ENCODE results near the gene SETD2.
"Not testable (repeated sequence)": the region's sequence is repeated elsewhere in the genome, so short reads cannot be mapped to it uniquely, and the experiment has no call there.

The SETD2 gene

GRCh38 chr3:47066259-47066658, 97.7 kb downstream of the SETD2 start:
- H3K4me3 ChIP-seq (ENCODE audit: control insufficient read depth in 1 of 7, extremely low read depth in 1 of 7, insufficient read depth in 4 of 7, low read depth in 2 of 7, low read length in 6 of 7); DNase-seq; H3K4me1 ChIP-seq (ENCODE audit: control extremely low read depth in 1 of 4, control insufficient read depth in 4 of 4, insufficient read depth in 4 of 4, low read length in 3 of 4); H3K27ac ChIP-seq (ENCODE audit: insufficient read depth in 1 of 2, low read depth in 1 of 2, low read length in 2 of 2, poor library complexity in 1 of 2, severe bottlenecking in 2 of 2); POLR2A ChIA-PET; H3K9me3 ChIP-seq (ENCODE audit: control extremely low read depth in 1 of 5, control insufficient read depth in 4 of 5, insufficient read depth in 2 of 5, low read depth in 1 of 5, low read length in 4 of 5); H3K27me3 ChIP-seq (replicated peaks in 2 of 5; ENCODE audit: control insufficient read depth in 4 of 5, insufficient read depth in 5 of 5, low read length in 4 of 5): not testable (repeated sequence)
- WGBS (ENCODE audit: insufficient coverage) = 86% methylated on average over 1 of the region's 3 CpGs
- CTCF ChIA-PET = interaction anchor here (1.3 kb wide), 1 partner anchor 8 kb away, joined by 3 read pairs; no protein-coding TSS in a partner anchor
- peaks cover 10 to 60% (median 24%) of the 10 kb centered on the region in 4 experiments for H3K36me3 ChIP-seq (ENCODE audit: control insufficient read depth in 4 of 4, insufficient read depth in 4 of 4, low read length in 3 of 4)

- no peaks in the 10 kb centered on the region for H3K27me3 ChIP-seq (replicated peaks in 2 of 5; ENCODE audit: control insufficient read depth in 4 of 5, insufficient read depth in 5 of 5, low read length in 4 of 5)
- H3K4me3 ChIP-seq (ENCODE audit: control insufficient read depth in 1 of 7, extremely low read depth in 1 of 7, insufficient read depth in 4 of 7, low read depth in 2 of 7, low read length in 6 of 7) = no peak overlapping the region
- no peak for DNase-seq
- ChIA-PET CTCF (interaction anchor here (1.3 kb wide), 1 partner anchor 9 kb away, joined by 3 read pairs; no protein-coding TSS in a partner anchor), POLR2A (no interaction called here)
- no peaks in the 10 kb centered on the region for H3K9me3 ChIP-seq (ENCODE audit: control extremely low read depth in 1 of 5, control insufficient read depth in 4 of 5, insufficient read depth in 2 of 5, low read depth in 1 of 5, low read length in 4 of 5)
- H3K4me1 ChIP-seq (ENCODE audit: control extremely low read depth in 1 of 4, control insufficient read depth in 4 of 4, insufficient read depth in 4 of 4, low read length in 3 of 4) = no peaks in the 10 kb centered on the region
- peaks cover 11 to 59% (median 22%) of the 10 kb centered on the region in 4 experiments for H3K36me3 ChIP-seq (ENCODE audit: control insufficient read depth in 4 of 4, insufficient read depth in 4 of 4, low read length in 3 of 4)
- no peak overlapping the region for H3K27ac ChIP-seq (ENCODE audit: insufficient read depth in 1 of 2, low read depth in 1 of 2, low read length in 2 of 2, poor library complexity in 1 of 2, severe bottlenecking in 2 of 2)
Measured at GRCh38 chr3:47065681-47066080, 98.2 kb downstream of the SETD2 start.

GRCh38 chr3:47065058-47065457, 98.9 kb downstream of the SETD2 start:
- POLR2A ChIA-PET = no interaction called here
- DNase-seq = no peak
- Histone ChIP-seq H3K9me3 (ENCODE audit: control extremely low read depth in 1 of 5, control insufficient read depth in 4 of 5, insufficient read depth in 2 of 5, low read depth in 1 of 5, low read length in 4 of 5) (no peaks in the 10 kb centered on the region), H3K27me3 (replicated peaks in 2 of 5; ENCODE audit: control insufficient read depth in 4 of 5, insufficient read depth in 5 of 5, low read length in 4 of 5) (no peaks in the 10 kb centered on the region), H3K4me3 (ENCODE audit: control insufficient read depth in 1 of 7, extremely low read depth in 1 of 7, insufficient read depth in 4 of 7, low read depth in 2 of 7, low read length in 6 of 7) (no peak overlapping the region), H3K36me3 (ENCODE audit: control insufficient read depth in 4 of 4, insufficient read depth in 4 of 4, low read length in 3 of 4) (peaks cover 11 to 60% (median 24%) of the 10 kb centered on the region in 4 experiments), H3K4me1 (ENCODE audit: control extremely low read depth in 1 of 4, control insufficient read depth in 4 of 4, insufficient read depth in 4 of 4, low read length in 3 of 4) (no peaks in the 10 kb centered on the region), H3K27ac (ENCODE audit: insufficient read depth in 1 of 2, low read depth in 1 of 2, low read length in 2 of 2, poor library complexity in 1 of 2, severe bottlenecking in 2 of 2) (no peak overlapping the region)
- WGBS (ENCODE audit: insufficient coverage) = no CpG with 5 or more reads among the region's 1 CpG
- CTCF ChIA-PET = no interaction called here

- Histone ChIP-seq H3K4me1 (ENCODE audit: control extremely low read depth in 1 of 4, control insufficient read depth in 4 of 4, insufficient read depth in 4 of 4, low read length in 3 of 4) (no peaks in the 10 kb centered on the region), H3K27me3 (replicated peaks in 2 of 5; ENCODE audit: control insufficient read depth in 4 of 5, insufficient read depth in 5 of 5, low read length in 4 of 5) (no peaks in the 10 kb centered on the region), H3K27ac (ENCODE audit: insufficient read depth in 1 of 2, low read depth in 1 of 2, low read length in 2 of 2, poor library complexity in 1 of 2, severe bottlenecking in 2 of 2) (no peak overlapping the region), H3K36me3 (ENCODE audit: control insufficient read depth in 4 of 4, insufficient read depth in 4 of 4, low read length in 3 of 4) (peaks cover 5 to 40% (median 21%) of the 10 kb centered on the region in 4 experiments), H3K4me3 (ENCODE audit: control insufficient read depth in 1 of 7, extremely low read depth in 1 of 7, insufficient read depth in 4 of 7, low read depth in 2 of 7, low read length in 6 of 7) (no peak overlapping the region), H3K9me3 (ENCODE audit: control extremely low read depth in 1 of 5, control insufficient read depth in 4 of 5, insufficient read depth in 2 of 5, low read depth in 1 of 5, low read length in 4 of 5) (no peaks in the 10 kb centered on the region)
- ChIA-PET CTCF (no interaction called here), POLR2A (interaction anchor here (0.6 kb wide), 1 partner anchor 117 kb away, joined by 3 read pairs; no protein-coding TSS in a partner anchor)
- peak in 1 of 3 donors; percentile 8 for DNase-seq
- 100% methylated on average over 2 of the region's 6 CpGs for WGBS (ENCODE audit: insufficient coverage)
Measured at GRCh38 chr3:47057212-47057671, 106.7 kb downstream of the SETD2 start.

GRCh38 chr3:47056705-47057104, 107.2 kb downstream of the SETD2 start:
- 100% methylated on average over 3 of the region's 3 CpGs for WGBS (ENCODE audit: insufficient coverage)
- Histone ChIP-seq H3K27me3 (replicated peaks in 2 of 5; ENCODE audit: control insufficient read depth in 4 of 5, insufficient read depth in 5 of 5, low read length in 4 of 5) (no peaks in the 10 kb centered on the region), H3K27ac (ENCODE audit: insufficient read depth in 1 of 2, low read depth in 1 of 2, low read length in 2 of 2, poor library complexity in 1 of 2, severe bottlenecking in 2 of 2) (no peak overlapping the region), H3K9me3 (ENCODE audit: control extremely low read depth in 1 of 5, control insufficient read depth in 4 of 5, insufficient read depth in 2 of 5, low read depth in 1 of 5, low read length in 4 of 5) (no peaks in the 10 kb centered on the region), H3K36me3 (ENCODE audit: control insufficient read depth in 4 of 4, insufficient read depth in 4 of 4, low read length in 3 of 4) (peaks cover 5 to 38% (median 20%) of the 10 kb centered on the region in 4 experiments), H3K4me1 (ENCODE audit: control extremely low read depth in 1 of 4, control insufficient read depth in 4 of 4, insufficient read depth in 4 of 4, low read length in 3 of 4) (no peaks in the 10 kb centered on the region), H3K4me3 (ENCODE audit: control insufficient read depth in 1 of 7, extremely low read depth in 1 of 7, insufficient read depth in 4 of 7, low read depth in 2 of 7, low read length in 6 of 7) (no peak overlapping the region)
- CTCF ChIA-PET = interaction anchor here (1.8 kb wide), 1 partner anchor 10 kb away, joined by 4 read pairs; no protein-coding TSS in a partner anchor
- no peak for DNase-seq
- POLR2A ChIA-PET = no interaction called here

GRCh38 chr3:47054412-47054811, 109.5 kb downstream of the SETD2 start:
- Histone ChIP-seq H3K4me1 (ENCODE audit: control extremely low read depth in 1 of 4, control insufficient read depth in 4 of 4, insufficient read depth in 4 of 4, low read length in 3 of 4) (no peaks in the 10 kb centered on the region), H3K4me3 (ENCODE audit: control insufficient read depth in 1 of 7, extremely low read depth in 1 of 7, insufficient read depth in 4 of 7, low read depth in 2 of 7, low read length in 6 of 7) (no peak overlapping the region), H3K9me3 (ENCODE audit: control extremely low read depth in 1 of 5, control insufficient read depth in 4 of 5, insufficient read depth in 2 of 5, low read depth in 1 of 5, low read length in 4 of 5) (no peaks in the 10 kb centered on the region), H3K27ac (ENCODE audit: insufficient read depth in 1 of 2, low read depth in 1 of 2, low read length in 2 of 2, poor library complexity in 1 of 2, severe bottlenecking in 2 of 2) (no peak overlapping the region), H3K36me3 (ENCODE audit: control insufficient read depth in 4 of 4, insufficient read depth in 4 of 4, low read length in 3 of 4) (peaks cover 5 to 31% (median 15%) of the 10 kb centered on the region in 4 experiments), H3K27me3 (replicated peaks in 2 of 5; ENCODE audit: control insufficient read depth in 4 of 5, insufficient read depth in 5 of 5, low read length in 4 of 5) (no peaks in the 10 kb centered on the region)
- POLR2A ChIA-PET = no interaction called here
- CTCF ChIA-PET = interaction anchor here (1.2 to 1.5 kb wide), 2 partner anchors 13 to 25 kb away, joined by 3 read pairs; no protein-coding TSS in a partner anchor
- DNase-seq = peak in 1 of 3 donors; percentile 10

GRCh38 chr3:47047673-47048072, 116.2 kb downstream of the SETD2 start:
- H3K36me3 ChIP-seq (ENCODE audit: control insufficient read depth in 4 of 4, insufficient read depth in 4 of 4, low read length in 3 of 4) = peaks cover 0 to 25% (median 15%) of the 10 kb centered on the region in 4 experiments
- H3K27ac ChIP-seq (ENCODE audit: insufficient read depth in 1 of 2, low read depth in 1 of 2, low read length in 2 of 2, poor library complexity in 1 of 2, severe bottlenecking in 2 of 2) = peak overlapping the region in 1 of 2 experiments; percentile 6
- POLR2A ChIA-PET = no interaction called here
- H3K27me3 ChIP-seq (replicated peaks in 2 of 5; ENCODE audit: control insufficient read depth in 4 of 5, insufficient read depth in 5 of 5, low read length in 4 of 5) = no peaks in the 10 kb centered on the region
- H3K4me1 ChIP-seq (ENCODE audit: control extremely low read depth in 1 of 4, control insufficient read depth in 4 of 4, insufficient read depth in 4 of 4, low read length in 3 of 4) = no peaks in the 10 kb centered on the region
- no peak for DNase-seq
- H3K9me3 ChIP-seq (ENCODE audit: control extremely low read depth in 1 of 5, control insufficient read depth in 4 of 5, insufficient read depth in 2 of 5, low read depth in 1 of 5, low read length in 4 of 5) = no peaks in the 10 kb centered on the region
- CTCF ChIA-PET = no interaction called here
- no peak overlapping the region for H3K4me3 ChIP-seq (ENCODE audit: control insufficient read depth in 1 of 7, extremely low read depth in 1 of 7, insufficient read depth in 4 of 7, low read depth in 2 of 7, low read length in 6 of 7)
